H1 (cell line): ENCODE results near the gene RPL41. TPM values are rescaled to one million over a fixed set of nuclear protein-coding genes. Genes with fewer than 3 reads are reported as not detected.

Source experiments
- CTCF ChIA-PET: fragments of 300-600 bp; sonication (Branson Sonifier 250); formaldehyde crosslinking; loops from one replicate; lab custom pipeline; 2021; ENCODE audit not compliant: partially characterized antibody; lab: Charles Lee
- POLR2A ChIA-PET: fragments of 300-600 bp; sonication (Branson Sonifier 250); formaldehyde crosslinking; loops from one replicate; lab custom pipeline; 2021; ENCODE audit warnings: inconsistent platforms; ENCODE audit not compliant: partially characterized antibody; lab: Charles Lee
- DNase-seq, 2 experiments: peaks; one replicate each; pipeline versions ENCODE4 v3.0.0 to v3.0.0-alpha.2; 2010 to 2022; ENCODE audit warnings: low spot score in 2 of 2, low read depth in 1 of 2, mixed read lengths in 1 of 2
- FAIRE-seq: peaks from 2 replicates; lab custom pipeline; 2011; peaks lifted over from hg19 to GRCh38; lab: Jason Lieb, UNC
- H2AFZ ChIP-seq: 2 replicates; pipeline ENCODE4 v1.8.1; 2012; ENCODE audit warnings: low read length, inconsistent platforms
- H2AK5ac ChIP-seq: 2 replicates; pipeline ENCODE4 v1.6.1; 2013; ENCODE audit warnings: low read depth, low read length
- H2BK120ac ChIP-seq: replicated peaks from 2 replicates; pipeline ENCODE3; 2013; ENCODE audit warnings: low read depth, low read length, inconsistent platforms
- H2BK12ac ChIP-seq: 2 replicates; pipeline ENCODE4 v1.6.1; 2013; ENCODE audit warnings: low read depth, low read length
- H2BK15ac ChIP-seq: 2 replicates; pipeline ENCODE4 v1.6.1; 2013; ENCODE audit warnings: low read length
- H2BK20ac ChIP-seq: 2 replicates; pipeline ENCODE4 v1.6.1; 2013; ENCODE audit warnings: low read length
- H2BK5ac ChIP-seq: 2 replicates; pipeline ENCODE4 v1.6.1; 2013; ENCODE audit warnings: low read depth, low read length
- H3K14ac ChIP-seq: 2 replicates; pipeline ENCODE4 v1.6.1; 2013; ENCODE audit warnings: inconsistent platforms; ENCODE audit not compliant: insufficient read length
- H3K18ac ChIP-seq: 2 replicates; pipeline ENCODE4 v1.6.1; 2013; ENCODE audit warnings: low read length; ENCODE audit errors: extremely low read depth
- H3K23ac ChIP-seq: 2 replicates; pipeline ENCODE4 v1.6.1; 2013; ENCODE audit warnings: inconsistent platforms; ENCODE audit not compliant: insufficient read length
- H3K23me2 ChIP-seq: 2 replicates; pipeline ENCODE4 v1.6.1; 2013; ENCODE audit warnings: low read depth, low read length
- H3K27ac ChIP-seq: 2 replicates; pipeline ENCODE4 v1.6.1; 2011; ENCODE audit warnings: low read depth, low read length, inconsistent platforms
- H3K27me3 ChIP-seq, 4 experiments: replicated peaks in 1 of 4; 1 replicate in 1 of 4; 2 replicates in 3 of 4; pipeline versions ENCODE4 v1.6.1 to v1.8.1; 2011 to 2013; ENCODE audit warnings: low read length in 3 of 4, mild to moderate bottlenecking in 3 of 4, inconsistent platforms in 2 of 4, mixed read lengths in 2 of 4, moderate library complexity in 1 of 4; ENCODE audit not compliant: control insufficient read depth in 3 of 4, insufficient read depth in 3 of 4; ENCODE audit errors: extremely low read depth in 1 of 4
- H3K36me3 ChIP-seq, 4 experiments: 2 replicates each; pipeline versions ENCODE4 v1.6.1 to v1.8.1; 2011 to 2013; ENCODE audit warnings: mild to moderate bottlenecking in 4 of 4, low read length in 3 of 4, moderate library complexity in 2 of 4, control low read depth in 1 of 4, inconsistent platforms in 1 of 4; ENCODE audit not compliant: insufficient read depth in 4 of 4, control insufficient read depth in 2 of 4
- H3K4ac ChIP-seq: replicated peaks from 2 replicates; pipeline ENCODE3; 2013; ENCODE audit warnings: low read length, low read depth, mixed read lengths, inconsistent platforms; ENCODE audit not compliant: insufficient read length
- H3K4me1 ChIP-seq, 4 experiments: replicated peaks in 1 of 4; 1 replicate in 1 of 4; 2 replicates in 3 of 4; pipeline versions ENCODE4 v1.6.1 to v1.8.1; 2011 to 2013; ENCODE audit warnings: low read length in 3 of 4, inconsistent platforms in 2 of 4, mixed read lengths in 1 of 4; ENCODE audit not compliant: insufficient read depth in 4 of 4, control insufficient read depth in 3 of 4
- H3K4me2 ChIP-seq, 2 experiments: 2 replicates each; pipeline versions ENCODE4 v1.6.1 to v1.8.1; 2011 to 2013; ENCODE audit warnings: low read depth in 2 of 2, low read length in 2 of 2, control low read depth in 1 of 2, inconsistent platforms in 1 of 2, mild to moderate bottlenecking in 1 of 2; ENCODE audit not compliant: insufficient read depth in 1 of 2
- H3K4me3 ChIP-seq, 4 experiments: fragments of 200-600, 300-600 bp in 1 of 4; sonication (generic), shearing (Covaris generic), sonication (Bioruptor Twin) in 1 of 4; 2 replicates each; pipeline versions ENCODE4 v1.5.1 to v1.8.1; 2011 to 2016; ENCODE audit warnings: low read length in 4 of 4, low read depth in 3 of 4, control low read depth in 2 of 4, inconsistent platforms in 2 of 4, mild to moderate bottlenecking in 2 of 4, mixed read lengths in 1 of 4, moderate library complexity in 1 of 4; ENCODE audit not compliant: insufficient read depth in 2 of 4; ENCODE audit errors: extremely low read depth in 1 of 4
- H3K56ac ChIP-seq: replicated peaks from 2 replicates; pipeline ENCODE3; 2013; ENCODE audit warnings: low read depth, mild to moderate bottlenecking, mixed read lengths, low read length, inconsistent platforms; ENCODE audit not compliant: insufficient read length
- H3K79me1 ChIP-seq: 2 replicates; pipeline ENCODE4 v1.6.1; 2013; ENCODE audit warnings: low read depth, low read length, control low read depth
- H3K79me2 ChIP-seq, 2 experiments: 2 replicates each; pipeline versions ENCODE4 v1.6.1 to v1.8.1; 2012 to 2013; ENCODE audit warnings: low read length in 2 of 2, mild to moderate bottlenecking in 2 of 2, inconsistent platforms in 1 of 2; ENCODE audit not compliant: insufficient read depth in 2 of 2, control insufficient read depth in 1 of 2
- H3K9ac ChIP-seq, 4 experiments: replicated peaks in 1 of 4; 1 replicate in 1 of 4; 2 replicates in 3 of 4; pipeline versions ENCODE4 v1.6.1 to v1.8.1; 2011 to 2013; ENCODE audit warnings: low read depth in 3 of 4, low read length in 3 of 4, control low read depth in 2 of 4, mild to moderate bottlenecking in 2 of 4, moderate library complexity in 2 of 4, inconsistent platforms in 1 of 4; ENCODE audit errors: extremely low read depth in 1 of 4
- H3K9me3 ChIP-seq, 2 experiments: 2 replicates each; pipeline versions ENCODE4 v1.6.1 to v1.8.1; 2012 to 2013; ENCODE audit warnings: mild to moderate bottlenecking in 2 of 2, moderate library complexity in 2 of 2, control low read depth in 1 of 2, inconsistent platforms in 1 of 2, low read depth in 1 of 2, low read length in 1 of 2, mixed read lengths in 1 of 2; ENCODE audit not compliant: insufficient read depth in 2 of 2
- H4K20me1 ChIP-seq, 2 experiments: replicated peaks in 1 of 2; 2 replicates each; pipeline versions ENCODE3 to v1.8.1; 2011 to 2013; ENCODE audit warnings: inconsistent platforms in 2 of 2, low read length in 2 of 2, mild to moderate bottlenecking in 1 of 2; ENCODE audit not compliant: insufficient read depth in 2 of 2, control insufficient read depth in 1 of 2
- H4K5ac ChIP-seq: 2 replicates; pipeline ENCODE4 v1.6.1; 2013; ENCODE audit warnings: low read length, low read depth, mixed read lengths, inconsistent platforms; ENCODE audit not compliant: insufficient read length
- H4K8ac ChIP-seq: 2 replicates; pipeline ENCODE4 v1.8.0; 2013; ENCODE audit warnings: mild to moderate bottlenecking, moderate library complexity, low read length, inconsistent platforms; ENCODE audit not compliant: insufficient read depth; ENCODE audit errors: extremely low read depth
- H4K91ac ChIP-seq: replicated peaks from 2 replicates; pipeline ENCODE3; 2013; ENCODE audit warnings: low read length, mixed read lengths, inconsistent platforms; ENCODE audit not compliant: insufficient read length
- EGR1 ChIP-seq: IDR thresholded peaks from 2 replicates; pipeline ENCODE4 v1.6.1; 2011; ENCODE audit warnings: low read depth, low read length, borderline replicate concordance
- GABPA ChIP-seq: IDR thresholded peaks from 2 replicates; pipeline ENCODE4 v1.6.1; 2011; ENCODE audit warnings: mild to moderate bottlenecking, low read length, moderate library complexity, borderline replicate concordance; ENCODE audit not compliant: insufficient read depth
- HDAC6 ChIP-seq: IDR thresholded peaks from one replicate; pipeline ENCODE4 v1.7.1; 2012; ENCODE audit warnings: low read depth, mild to moderate bottlenecking, inconsistent platforms, low read length, moderate library complexity
- KDM1A ChIP-seq: fragments of 200-600, 300-600 bp; sonication (generic); IDR thresholded peaks from 2 replicates; pipeline ENCODE4 v1.7.1; 2016; ENCODE audit warnings: mild to moderate bottlenecking, low read length, borderline replicate concordance
- KDM4A ChIP-seq: IDR thresholded peaks from one replicate; pipeline ENCODE4 v1.7.1; 2012; ENCODE audit warnings: low read depth, mild to moderate bottlenecking, moderate library complexity, low read length, inconsistent platforms; ENCODE audit not compliant: severe bottlenecking
- NRF1 ChIP-seq: IDR thresholded peaks from 2 replicates; pipeline ENCODE4 v1.6.1; 2011; ENCODE audit warnings: mild to moderate bottlenecking, low read depth, low read length, improper control_type of control experiment
- POU5F1 ChIP-seq: IDR thresholded peaks from 2 replicates; pipeline ENCODE4 v1.6.1; 2011; ENCODE audit warnings: low read depth, mild to moderate bottlenecking, low read length, moderate library complexity
- RBBP5 ChIP-seq: IDR thresholded peaks from 2 replicates; pipeline ENCODE4 v1.7.1; 2012; ENCODE audit warnings: low read depth, mild to moderate bottlenecking, inconsistent platforms, low read length, moderate library complexity, borderline replicate concordance
- TBP ChIP-seq: IDR thresholded peaks from 2 replicates; pipeline ENCODE4 v1.6.1; 2011; ENCODE audit warnings: low read depth, low read length, improper control_type of control experiment
- YY1 ChIP-seq: IDR thresholded peaks from 2 replicates; pipeline ENCODE4 v1.6.1; 2011; ENCODE audit warnings: low read depth, mild to moderate bottlenecking, low read length
- ZNF274 ChIP-seq: IDR thresholded peaks from 2 replicates; pipeline ENCODE4 v1.7.0; 2012; ENCODE audit warnings: low read length, borderline replicate concordance; ENCODE audit errors: extremely low read depth
- WGBS, 2 experiments: shearing (Covaris generic) in 1 of 2; methylation state at CpG; one replicate each; pipeline versions ENCODE4 v1.1.6 to v1.1.7; 2013 to 2015; ENCODE audit warnings: low lambda C conversion rate in 2 of 2, mixed read lengths in 2 of 2, inconsistent platforms in 1 of 2, low coverage in 1 of 2, missing lambda C conversion rate in 1 of 2; ENCODE audit not compliant: insufficient replicate concordance in 2 of 2, insufficient coverage in 1 of 2, insufficient read length in 1 of 2; ENCODE audit errors: extremely low coverage in 1 of 2, missing lambda C conversion rate in 1 of 2; 5-methylcytosine and 5-hydroxymethylcytosine counted together
- polyA plus RNA-seq, 7 experiments: library from polyadenylated mRNA; depleted of rRNA in 3 of 7; stranded (reverse) in 5 of 7; unstranded in 2 of 7; fragments of >200 nt in 5 of 7; fragments of 200-250 nt in 2 of 7; gene quantifications; 1 replicate in 5 of 7; 2 replicates in 1 of 7; 4 replicates in 1 of 7; pipeline versions ENCODE4 v1.2.1 to v1.2.3, GENCODE V29; 2011 to 2013; ENCODE audit warnings: missing spikeins in 2 of 7, mixed read lengths in 2 of 7
- total RNA-seq: library from RNA; stranded (reverse); fragmentation: NEBNext Ultra II Directional; extraction: Animal tissue kit (Norgen Biotek cat#: 25700); gene quantifications from 2 replicates; pipeline ENCODE4 v1.2.1, GENCODE V29; 2021

Gene RPL41
- total and polyA plus RNA-seq, 2 of the 8 experiments (the other 6 are each of a cell fraction or from before 2014, with no cell fraction given), result 4,440 to 16,488 TPM

- Histone ChIP-seq H2AK5ac (no peak overlapping the region), H4K5ac (no peak overlapping the region), H2BK12ac (no peak overlapping the region), H3K4me1 (peaks cover 0 to 13% (median 5%) of the 10 kb centered on the region in 4 experiments; a peak in 5 of 7 replicates), H2BK15ac (no peak overlapping the region), H2AFZ (no peak overlapping the region), H3K9ac (no peak overlapping the region), H4K20me1 (peaks cover 0 to 2% of the 10 kb centered on the region in 2 experiments), H3K4me2 (no peak overlapping the region; a peak in 1 of 4 replicates), H2BK5ac (no peak overlapping the region), H3K23ac (no peak overlapping the region), H3K23me2 (peaks cover 12% of the 10 kb centered on the region), H3K18ac (no peak overlapping the region), H3K56ac (no peak overlapping the region), H2BK20ac (no peak overlapping the region), H4K8ac (no peak overlapping the region), H3K27ac (no peak overlapping the region), H3K4me3 (no peak overlapping the region), H3K36me3 (peaks cover 11 to 43% (median 34%) of the 10 kb centered on the region in 4 experiments), H3K9me3 (no peaks in the 10 kb centered on the region; a peak in 1 of 4 replicates), H3K79me1 (no peaks in the 10 kb centered on the region), H3K14ac (no peak overlapping the region), H3K79me2 (peaks cover 0 to 10% of the 10 kb centered on the region in 2 experiments; a peak in 1 of 4 replicates), H4K91ac (no peak overlapping the region), H2BK120ac (no peak overlapping the region), H3K27me3 (no peaks in the 10 kb centered on the region), H3K4ac (no peak overlapping the region)
- 97% methylated on average over 4 of the region's 4 CpGs; no CpG with 5 or more reads in 1 of the 2 experiments for WGBS, 2 experiments
- DNase-seq (no peak), FAIRE-seq (no peak)
- CTCF ChIA-PET, result interaction anchor here (0.9 to 5.4 kb wide), 3 partner anchors 11 to 76 kb away, joined by 3 to 46 read pairs (median 4); partner anchors contain the start of gene ZC3H10
- POLR2A ChIA-PET, result interaction anchor here (0.9 to 5.3 kb wide), 2 partner anchors 13 to 21 kb away, joined by 3 to 161 read pairs; partner anchors contain the start of genes RPL41 and ZC3H10
- TF ChIP-seq TBP (no peak), ZNF274 (no peak), KDM4A (no peak), POU5F1 (no peak), NRF1 (no peak), YY1 (no peak), RBBP5 (no peak), HDAC6 (no peak), EGR1 (no peak), GABPA (no peak), KDM1A (no peak)
These were observed 14.4 kb downstream of the RPL41 start for GRCh38 chr12:56130876-56131275.
